Measurements from ENCODE around the gene BCDIN3D. TPM values are rescaled to one million over a fixed set of nuclear protein-coding genes. Genes with fewer than 3 reads are reported as not detected.

Gene BCDIN3D
- total and polyA plus RNA-seq, 4 donors, result 2.6 to 4.4 (median 3.0) TPM

DNA sequence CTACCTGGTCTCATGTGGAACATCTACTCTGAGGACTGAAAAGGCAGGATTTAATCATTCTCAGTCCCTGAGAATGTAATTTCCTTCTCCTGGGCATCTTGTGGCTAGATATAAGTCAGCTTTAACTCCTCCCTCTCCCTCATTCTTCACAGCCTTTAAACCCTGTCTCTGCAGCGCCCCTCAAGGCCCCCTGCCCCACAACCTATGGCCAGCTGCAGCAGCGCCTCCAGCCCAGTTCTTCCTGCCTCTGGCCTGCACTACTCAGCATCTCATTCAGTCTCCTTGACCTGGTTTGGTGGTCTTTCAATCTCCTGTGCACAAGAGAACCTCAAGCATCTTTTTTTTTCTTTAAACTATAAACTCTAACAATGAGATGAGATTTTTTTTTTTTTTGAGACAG, 44.0 kb downstream of the BCDIN3D start:
- no peaks in the 10 kb centered on the region for H3K27me3 ChIP-seq (ENCODE audit: control insufficient read depth in 3 of 3, insufficient read depth in 3 of 3, low read length in 2 of 3)
- no peak overlapping the region for H3K4me3 ChIP-seq
- peaks cover 8 to 70% (median 33%) of the 10 kb centered on the region in 4 donors for H3K36me3 ChIP-seq (ENCODE audit: control insufficient read depth in 4 of 4, insufficient read depth in 4 of 4, low read length in 4 of 4)
- peaks cover 0 to 6% (median 0%) of the 10 kb centered on the region in 5 donors for H3K4me1 ChIP-seq (ENCODE audit: control insufficient read depth in 5 of 5, insufficient read depth in 5 of 5, low read length in 5 of 5)
- DNase-seq, result no peak
- no peak overlapping the region for H3K9ac ChIP-seq (ENCODE audit: insufficient read depth in 1 of 2, low read length in 2 of 2)
- ATAC-seq (ENCODE audit: insufficient read depth, low FRiP score), result no peak
- TF ChIP-seq, protein P1, sequence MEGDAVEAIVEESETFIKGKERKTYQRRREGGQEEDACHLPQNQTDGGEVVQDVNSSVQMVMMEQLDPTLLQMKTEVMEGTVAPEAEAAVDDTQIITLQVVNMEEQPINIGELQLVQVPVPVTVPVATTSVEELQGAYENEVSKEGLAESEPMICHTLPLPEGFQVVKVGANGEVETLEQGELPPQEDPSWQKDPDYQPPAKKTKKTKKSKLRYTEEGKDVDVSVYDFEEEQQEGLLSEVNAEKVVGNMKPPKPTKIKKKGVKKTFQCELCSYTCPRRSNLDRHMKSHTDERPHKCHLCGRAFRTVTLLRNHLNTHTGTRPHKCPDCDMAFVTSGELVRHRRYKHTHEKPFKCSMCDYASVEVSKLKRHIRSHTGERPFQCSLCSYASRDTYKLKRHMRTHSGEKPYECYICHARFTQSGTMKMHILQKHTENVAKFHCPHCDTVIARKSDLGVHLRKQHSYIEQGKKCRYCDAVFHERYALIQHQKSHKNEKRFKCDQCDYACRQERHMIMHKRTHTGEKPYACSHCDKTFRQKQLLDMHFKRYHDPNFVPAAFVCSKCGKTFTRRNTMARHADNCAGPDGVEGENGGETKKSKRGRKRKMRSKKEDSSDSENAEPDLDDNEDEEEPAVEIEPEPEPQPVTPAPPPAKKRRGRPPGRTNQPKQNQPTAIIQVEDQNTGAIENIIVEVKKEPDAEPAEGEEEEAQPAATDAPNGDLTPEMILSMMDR (IDR thresholded peaks at IDR 0.05; ENCODE audit: control extremely low read depth, extremely low read depth), result no peak
- no peaks in the 10 kb centered on the region for H3K9me3 ChIP-seq (ENCODE audit: control insufficient read depth in 4 of 4, insufficient read depth in 3 of 4, low read length in 3 of 4)
- WGBS, 2 donors, result 86 to 92% methylated on average over 2 of the region's 2 CpGs
- no peak overlapping the region for H3K27ac ChIP-seq (ENCODE audit: low read depth in 1 of 2, low read length in 1 of 2)

DNA sequence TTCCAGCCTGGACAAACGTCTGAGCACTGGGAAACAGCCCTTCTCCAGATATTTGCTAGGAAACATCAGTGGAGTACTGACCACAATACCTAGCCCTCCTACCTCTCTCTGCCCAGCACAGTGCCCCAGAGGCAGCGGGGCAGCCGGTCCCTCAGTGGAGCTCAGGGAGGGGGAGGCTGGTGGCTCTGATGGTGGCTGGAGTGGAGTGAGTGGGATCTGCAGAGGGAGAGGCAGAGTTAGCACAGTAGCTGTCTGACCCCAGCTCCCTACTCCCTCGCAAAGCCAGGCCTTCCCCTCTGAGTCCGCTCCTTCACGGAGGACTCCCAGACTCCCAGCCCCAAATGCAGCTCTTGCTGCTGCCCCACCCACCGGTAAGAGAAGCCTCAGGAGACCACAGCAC, 44.7 kb downstream of the BCDIN3D start:
- no peak overlapping the region for H3K9ac ChIP-seq (ENCODE audit: insufficient read depth in 1 of 2, low read length in 2 of 2)
- no peaks in the 10 kb centered on the region for H3K9me3 ChIP-seq (ENCODE audit: control insufficient read depth in 4 of 4, insufficient read depth in 3 of 4, low read length in 3 of 4)
- 87 to 95% methylated on average over 7 of the region's 7 CpGs for WGBS, 2 donors
- peaks cover 0 to 6% (median 0%) of the 10 kb centered on the region in 5 donors for H3K4me1 ChIP-seq (ENCODE audit: control insufficient read depth in 5 of 5, insufficient read depth in 5 of 5, low read length in 5 of 5)
- H3K27ac ChIP-seq (ENCODE audit: low read depth in 1 of 2, low read length in 1 of 2), result no peak overlapping the region
- no peak for ATAC-seq (ENCODE audit: insufficient read depth, low FRiP score)
- H3K4me3 ChIP-seq, result no peak overlapping the region
- H3K27me3 ChIP-seq (ENCODE audit: control insufficient read depth in 3 of 3, insufficient read depth in 3 of 3, low read length in 2 of 3), result no peaks in the 10 kb centered on the region
- H3K36me3 ChIP-seq (ENCODE audit: control insufficient read depth in 4 of 4, insufficient read depth in 4 of 4, low read length in 4 of 4), result peaks cover 8 to 67% (median 29%) of the 10 kb centered on the region in 4 donors
- TF ChIP-seq, protein P1 (IDR thresholded peaks at IDR 0.05; ENCODE audit: control extremely low read depth, extremely low read depth), result no peak
- DNase-seq, result no peak

DNA sequence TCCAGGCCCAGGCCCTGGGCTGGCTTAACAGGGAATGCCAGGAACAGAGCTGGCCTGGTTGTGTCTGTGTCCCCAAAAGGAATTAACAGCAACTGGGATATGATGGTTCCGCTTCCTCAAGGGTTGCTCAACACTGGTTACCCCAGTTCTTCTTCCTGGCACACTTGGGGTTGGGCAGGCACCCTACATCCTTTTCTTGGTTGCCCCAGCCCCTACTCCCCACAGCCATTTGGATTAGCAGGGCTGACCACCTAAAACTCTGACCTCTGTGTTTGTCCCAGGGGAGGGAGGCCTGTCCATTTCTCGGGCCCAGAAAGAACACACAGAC, 45.5 kb downstream of the BCDIN3D start:
- H3K9ac ChIP-seq (ENCODE audit: insufficient read depth in 1 of 2, low read length in 2 of 2), result no peak overlapping the region
- TF ChIP-seq, protein P1 (IDR thresholded peaks at IDR 0.05; ENCODE audit: control extremely low read depth, extremely low read depth), result no peak
- peaks cover 8 to 64% (median 23%) of the 10 kb centered on the region in 4 donors for H3K36me3 ChIP-seq (ENCODE audit: control insufficient read depth in 4 of 4, insufficient read depth in 4 of 4, low read length in 4 of 4)
- 67 to 77% methylated on average over 2 of the region's 2 CpGs for WGBS, 2 donors
- ATAC-seq (ENCODE audit: insufficient read depth, low FRiP score), result no peak
- no peak for DNase-seq
- H3K4me3 ChIP-seq, result no peak overlapping the region
- H3K27ac ChIP-seq (ENCODE audit: low read depth in 1 of 2, low read length in 1 of 2), result no peak overlapping the region
- H3K9me3 ChIP-seq (ENCODE audit: control insufficient read depth in 4 of 4, insufficient read depth in 3 of 4, low read length in 3 of 4), result no peaks in the 10 kb centered on the region
- H3K27me3 ChIP-seq (ENCODE audit: control insufficient read depth in 3 of 3, insufficient read depth in 3 of 3, low read length in 2 of 3), result no peaks in the 10 kb centered on the region
- H3K4me1 ChIP-seq (ENCODE audit: control insufficient read depth in 5 of 5, insufficient read depth in 5 of 5, low read length in 5 of 5), result peaks cover 0 to 6% (median 0%) of the 10 kb centered on the region in 5 donors

All from lung (tissue), 12 donors.